Left lung (tissue), 10 donors: ENCODE data around the gene MOK. TPM values are rescaled to one million over a fixed set of nuclear protein-coding genes. Genes with fewer than 3 reads are reported as not detected.

Source experiments
- ATAC-seq: fragments of 200-7000 bp; cut with Tn5 transposase; one replicate; pipeline ENCODE4 v1.9.1; 2020; ENCODE audit warnings: moderate library complexity
- DNase-seq, 4 donors: peaks; one replicate each; pipeline ENCODE4 v3.0.0-alpha.2; 2013 to 2020
- H3K27ac ChIP-seq, 2 donors: fragments of 200-600 bp; sonication (generic) in 1 of 2; one replicate each; pipeline versions ENCODE4 v1.5.0 to v1.8.0; 2020 to 2021
- H3K27me3 ChIP-seq, 2 donors: fragments of 200-600 bp; sonication (generic) in 1 of 2; one replicate each; pipeline versions ENCODE4 v1.5.0 to v1.8.0; 2020 to 2021
- H3K36me3 ChIP-seq, 2 donors: fragments of 200-600 bp; sonication (generic) in 1 of 2; one replicate each; pipeline versions ENCODE4 v1.5.0 to v1.8.0; 2020 to 2021
- H3K4me1 ChIP-seq, 2 donors: fragments of 200-600 bp; one replicate each; pipeline ENCODE4 v1.8.0; 2021
- H3K4me3 ChIP-seq, 2 donors: fragments of 200-600 bp; sonication (generic) in 1 of 2; one replicate each; pipeline versions ENCODE4 v1.5.0 to v1.8.0; 2020 to 2021; ENCODE audit warnings: mild to moderate bottlenecking in 1 of 2
- H3K9me3 ChIP-seq, 2 donors: fragments of 200-600 bp; sonication (generic) in 1 of 2; one replicate each; pipeline versions ENCODE4 v1.5.0 to v1.8.0; 2020 to 2021
- CTCF ChIP-seq, 2 donors: fragments of 200-600 bp; sonication (generic) in 1 of 2; IDR thresholded peaks; one replicate each; pipeline versions ENCODE4 v1.5.0 to v1.8.0; 2021; ENCODE audit warnings: antibody characterized with exemption in 2 of 2
- intact Hi-C, 2 donors: fragments of 100-400 bp; cut with DNase I; formaldehyde crosslinking; loops; one replicate each; pipeline versions ENCODE4 v1.11.2 to v1.14.2; 2022
- polyA plus RNA-seq, 6 donors: library from polyadenylated mRNA; unstranded; fragments of 120-200 nt; gene quantifications; one replicate each; pipeline ENCODE4 v1.2.1, GENCODE V29; 2013; ENCODE audit not compliant: insufficient read length in 6 of 6
- total RNA-seq, 2 donors: library from RNA; stranded (reverse); fragmentation: NEBNext Ultra II Directional; extraction: Animal tissue kit (Norgen Biotek cat#: 25700); gene quantifications; one replicate each; pipeline ENCODE4 v1.2.1, GENCODE V29; 2021
- donor health status: DM: no; HTN: yes; CAD: no.
- donor health status: DM: no; HTN: no; CAD: no.

Gene MOK
- total and polyA plus RNA-seq, 8 donors, result 8.7 to 39.0 (median 27.3) TPM

DNA sequence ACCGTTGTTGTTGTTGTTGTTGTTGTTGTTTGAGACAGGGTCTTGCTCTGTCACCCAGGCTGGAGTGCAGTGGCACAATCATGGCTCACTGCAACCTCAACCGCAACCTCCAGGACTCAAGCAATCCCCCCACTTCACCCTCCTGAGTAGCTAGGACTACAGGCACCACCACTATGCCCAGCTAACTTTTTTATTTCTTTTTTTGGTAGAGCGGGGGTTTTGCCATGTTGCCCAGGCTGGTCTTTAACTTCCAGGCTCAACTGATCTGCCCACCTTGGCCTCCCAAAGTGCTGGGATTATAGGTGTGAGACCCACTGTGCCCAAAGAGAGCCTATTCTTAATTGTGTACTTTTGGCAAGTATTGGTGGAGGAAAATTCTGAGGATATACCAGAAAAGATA, 25.7 kb downstream of the MOK start:
- DNase-seq (no peak), ATAC-seq (no peak)
- intact Hi-C loops, result no loop called here
- Histone ChIP-seq H3K4me3 (no peak overlapping the region), H3K4me1 (peaks cover 0 to 4% of the 10 kb centered on the region in 2 donors), H3K27me3 (no peaks in the 10 kb centered on the region), H3K27ac (peak overlapping the region in 1 of 2 donors; percentile 59), H3K36me3 (no peaks in the 10 kb centered on the region), H3K9me3 (no peaks in the 10 kb centered on the region)
- no peak for TF ChIP-seq CTCF (IDR thresholded peaks at IDR 0.05)

DNA sequence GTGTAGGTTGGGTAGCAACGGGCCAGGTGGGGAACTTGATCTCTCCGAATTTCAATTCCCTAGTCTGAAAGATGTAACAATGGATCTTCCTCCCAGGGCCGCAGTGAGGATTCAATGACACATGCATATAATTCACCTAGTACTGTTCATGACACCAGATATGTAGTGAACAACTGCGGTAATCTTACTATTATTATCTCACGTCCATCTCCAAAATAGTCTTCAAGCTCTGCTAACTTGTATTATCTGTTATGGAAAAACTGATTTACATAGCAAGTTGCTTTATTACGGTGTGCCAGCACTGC, 26.4 kb downstream of the MOK start:
- peaks cover 0 to 4% of the 10 kb centered on the region in 2 donors for H3K4me1 ChIP-seq
- H3K9me3 ChIP-seq, result no peaks in the 10 kb centered on the region
- H3K36me3 ChIP-seq, result no peaks in the 10 kb centered on the region
- H3K27me3 ChIP-seq, result no peaks in the 10 kb centered on the region
- TF ChIP-seq CTCF (IDR thresholded peaks at IDR 0.05), result no peak
- ATAC-seq (no peak), DNase-seq (no peak)
- no peak overlapping the region for H3K4me3 ChIP-seq
- intact Hi-C loops, result no loop called here
- H3K27ac ChIP-seq, result no peak overlapping the region

DNA sequence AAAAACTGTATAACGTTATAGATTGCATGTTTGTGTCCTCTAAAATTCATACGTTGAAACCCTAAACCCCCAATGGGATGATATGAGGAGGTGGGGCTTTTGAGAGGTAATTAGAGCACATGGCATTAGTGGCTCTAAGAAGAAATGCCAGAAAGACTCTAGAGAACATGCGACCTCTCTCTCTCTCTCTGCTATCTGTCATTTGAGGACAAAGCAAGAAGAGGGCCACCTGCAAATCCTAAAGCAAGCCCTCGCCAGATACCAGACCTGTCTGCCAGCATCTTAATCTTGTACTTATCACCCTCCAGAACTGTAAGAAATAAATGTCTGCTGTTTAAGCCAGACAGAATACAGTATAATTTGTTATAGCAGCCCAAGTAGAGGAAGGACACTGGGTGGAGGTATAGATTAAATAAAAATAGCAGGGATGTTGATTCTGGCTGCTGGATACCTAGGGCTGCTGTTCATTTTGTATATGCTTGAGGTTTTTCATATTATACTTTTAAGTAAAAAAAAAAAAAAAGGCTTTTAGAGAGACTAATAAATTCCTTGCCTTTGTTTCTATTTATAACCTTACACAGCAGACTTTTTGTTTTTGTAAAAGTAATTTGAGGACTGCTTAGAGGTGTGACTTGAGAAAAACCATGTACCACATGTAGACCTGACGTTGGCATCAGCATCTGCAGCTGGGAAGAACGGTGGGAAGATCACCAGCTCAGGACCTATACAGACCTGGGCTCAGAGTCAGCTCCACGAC, 26.9 kb downstream of the MOK start:
- peaks cover 0 to 4% of the 10 kb centered on the region in 2 donors for H3K4me1 ChIP-seq
- H3K36me3 ChIP-seq, result no peaks in the 10 kb centered on the region
- DNase-seq (no peak), ATAC-seq (no peak)
- intact Hi-C loops, result no loop called here
- no peak for TF ChIP-seq CTCF (IDR thresholded peaks at IDR 0.05)
- no peak overlapping the region for H3K4me3 ChIP-seq
- H3K27me3 ChIP-seq, result no peaks in the 10 kb centered on the region
- H3K9me3 ChIP-seq, result no peaks in the 10 kb centered on the region
- no peak overlapping the region for H3K27ac ChIP-seq

DNA sequence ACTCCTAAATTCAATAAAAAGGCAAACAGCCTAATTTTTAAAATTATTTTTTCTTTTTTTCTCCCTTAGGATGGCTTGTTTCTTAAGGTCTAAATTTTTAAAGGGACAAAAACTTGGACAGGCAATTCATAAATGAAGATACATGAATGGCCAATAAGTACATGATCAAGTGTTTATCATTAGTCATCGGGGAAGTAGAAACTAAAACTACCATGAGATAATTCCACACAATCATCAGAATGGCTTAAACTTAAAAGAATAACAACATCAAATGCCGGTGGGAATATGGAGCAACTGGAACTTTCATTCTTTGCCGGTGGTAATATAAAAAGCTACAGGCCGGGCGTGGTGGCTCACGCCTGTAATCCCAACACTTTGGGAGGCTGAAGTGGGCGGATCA, 29.1 kb downstream of the MOK start:
- H3K4me1 ChIP-seq, result peaks cover 0 to 4% of the 10 kb centered on the region in 2 donors
- intact Hi-C loops, result no loop called here
- H3K27ac ChIP-seq, result no peak overlapping the region
- no peak for ATAC-seq
- no peaks in the 10 kb centered on the region for H3K9me3 ChIP-seq
- no peaks in the 10 kb centered on the region for H3K36me3 ChIP-seq
- H3K27me3 ChIP-seq, result no peaks in the 10 kb centered on the region
- no peak overlapping the region for H3K4me3 ChIP-seq
- TF ChIP-seq CTCF (IDR thresholded peaks at IDR 0.05), result no peak
- DNase-seq, result no peak

- TF ChIP-seq CTCF (IDR thresholded peaks at IDR 0.05), result no peak
- intact Hi-C loops, result no loop called here
- Histone ChIP-seq H3K27me3 (no peaks in the 10 kb centered on the region), H3K4me1 (no peaks in the 10 kb centered on the region), H3K9me3 (no peaks in the 10 kb centered on the region), H3K4me3 (no peak overlapping the region), H3K36me3 (no peaks in the 10 kb centered on the region), H3K27ac (no peak overlapping the region)
- no peak for ATAC-seq
- DNase-seq, result no peak
These were observed 32.6 kb downstream of the MOK start for GRCh38 chr14:102272392-102272791.
